GM19463 (cell line): ENCODE results near the gene SVOPL.
"Not testable (repeated sequence)": the region's sequence is repeated elsewhere in the genome, so short reads cannot be mapped to it uniquely, and the experiment has no call there.

ENCODE experiments used
- ATAC-seq: cut with Tn5 transposase; IDR thresholded peaks from one replicate; pipeline ENCODE4 v1.9.1; 2021; ENCODE audit warnings: mild to moderate bottlenecking, moderate library complexity; ENCODE audit not compliant: unreplicated experiment

Gene SVOPL

DNA sequence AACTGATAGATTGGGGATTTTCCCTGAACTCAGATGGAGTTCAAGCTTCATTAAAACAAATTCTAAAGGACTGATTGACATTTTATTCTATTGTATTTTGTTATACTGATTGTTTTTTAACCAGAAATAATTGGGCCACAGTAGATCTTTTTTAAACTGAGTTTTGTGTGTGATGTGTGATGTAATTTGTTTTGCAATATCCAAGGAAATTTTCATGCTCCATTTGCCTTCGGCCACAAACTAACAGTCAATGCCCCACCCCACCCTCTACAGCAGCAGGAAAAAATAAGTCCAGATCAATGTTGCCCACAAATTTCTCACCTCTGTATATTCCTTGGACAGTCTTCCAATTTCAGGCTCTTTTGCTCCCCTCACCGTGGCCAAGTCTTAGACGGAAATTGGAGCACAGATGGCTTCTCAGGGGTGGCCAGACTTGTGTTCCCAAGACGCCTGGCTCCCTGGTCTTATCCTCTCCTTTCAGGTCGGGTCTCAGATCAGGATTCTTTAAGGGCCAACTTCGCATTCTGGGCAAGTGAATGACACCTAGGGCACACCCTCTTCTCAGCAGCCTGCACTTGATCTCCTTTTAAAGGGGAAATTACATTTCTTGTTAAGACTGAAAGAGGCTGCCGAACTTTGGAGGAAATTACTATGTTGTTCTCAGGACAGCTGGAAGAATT lies at the start of gene SVOPL:
TSS of gene SVOPL (minus strand) at position 506 of the 680 bp plus-strand sequence. CDS start 22,317 bp downstream, outside the sequence.
- no peak for ATAC-seq

- ATAC-seq = no peak
These were observed 49.3 kb upstream of the SVOPL start for GRCh38 chr7:138750473-138750872.

- ATAC-seq = no peak
These were observed 48.8 kb upstream of the SVOPL start for GRCh38 chr7:138749960-138750359.

DNA sequence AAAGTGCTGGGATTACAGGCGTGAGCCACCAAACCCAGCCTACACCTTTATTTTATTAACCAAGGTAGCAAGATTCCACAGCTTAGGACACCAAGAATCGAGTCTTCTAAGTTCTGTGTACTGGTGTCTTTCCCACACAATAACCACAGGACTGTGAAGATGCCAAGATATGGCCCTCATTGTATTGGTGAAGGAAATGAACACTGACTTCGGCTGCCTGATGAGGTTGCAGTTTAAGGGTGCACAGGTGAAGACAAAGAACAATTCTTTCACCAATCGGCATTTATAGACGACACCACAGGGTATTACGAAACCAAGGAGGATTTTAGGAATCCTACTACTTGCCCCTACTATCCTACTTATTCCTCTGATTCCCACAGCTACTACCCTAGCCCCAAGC lies 47.5 kb upstream of the SVOPL start:
- no peak for ATAC-seq

GRCh38 chr7:138746073-138746472 lies 44.9 kb upstream of the SVOPL start:
- ATAC-seq = no peak

GRCh38 chr7:138745189-138745588 lies 44.0 kb upstream of the SVOPL start:
- no peak for ATAC-seq

- ATAC-seq = no peak
These were observed 40.2 kb upstream of the SVOPL start for GRCh38 chr7:138741453-138741735.

GRCh38 chr7:138739859-138740258 lies 38.7 kb upstream of the SVOPL start:
- no peak for ATAC-seq

DNA sequence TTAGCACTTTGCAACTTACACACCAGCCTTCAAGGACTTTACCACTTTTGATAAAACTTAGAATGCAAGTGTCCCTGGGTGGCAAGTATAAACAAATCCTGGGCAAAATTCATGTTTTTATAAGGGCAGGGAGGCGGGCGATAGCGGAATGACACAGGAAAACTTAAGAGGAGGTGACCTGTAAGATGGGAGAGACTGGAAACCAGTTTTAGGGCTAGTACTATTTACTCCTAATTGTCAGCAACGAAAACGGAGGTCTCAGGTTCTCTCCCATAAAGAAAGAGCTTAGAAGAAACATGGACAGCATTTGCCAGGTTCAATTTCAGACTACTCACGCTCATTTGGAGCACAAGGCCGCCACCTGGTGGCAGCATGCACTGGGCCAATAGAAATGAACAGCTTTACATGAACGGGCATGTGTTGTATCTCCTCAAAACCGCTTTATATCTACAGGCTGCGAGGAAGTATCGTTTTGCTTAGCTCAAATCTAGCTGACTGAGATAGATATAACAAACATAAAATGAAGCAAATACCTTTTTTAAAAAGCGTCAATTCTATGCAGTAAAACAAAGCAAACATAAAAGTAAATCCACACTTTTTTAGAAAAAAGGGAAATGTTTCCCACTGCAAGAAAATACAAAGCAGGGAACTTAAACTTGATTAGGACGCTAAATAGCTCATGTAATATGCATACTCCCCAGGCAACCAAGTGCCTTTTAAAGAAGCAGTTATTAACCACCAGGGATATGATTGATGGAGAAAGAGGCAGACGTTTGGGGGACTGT lies 37.6 kb upstream of the SVOPL start:
- peak; percentile 90 for ATAC-seq

DNA sequence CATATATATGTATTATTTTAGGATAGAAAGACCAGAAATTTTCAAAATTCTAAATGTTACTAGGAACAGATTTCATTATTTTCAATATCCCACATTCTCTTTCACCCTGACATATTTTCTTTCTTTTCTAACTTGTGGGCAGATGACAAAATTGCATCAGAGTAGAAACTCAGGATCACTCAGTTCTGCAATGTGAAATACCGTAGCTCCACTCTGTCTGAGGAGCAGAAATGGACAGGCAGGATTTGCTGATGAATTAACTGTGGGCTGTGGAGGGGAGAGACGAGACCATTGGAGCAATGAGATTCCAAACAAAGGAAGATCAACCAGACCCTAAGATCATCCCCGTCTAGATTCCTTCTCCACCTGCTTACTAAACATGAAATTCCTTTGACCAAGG lies 37.0 kb upstream of the SVOPL start:
- no peak for ATAC-seq

- no peak for ATAC-seq
These were observed 34.2 kb upstream of the SVOPL start for GRCh38 chr7:138735399-138735798.

GRCh38 chr7:138731733-138732132 lies 30.6 kb upstream of the SVOPL start:
- ATAC-seq = not testable (repeated sequence)

GRCh38 chr7:138729444-138729843 lies 28.3 kb upstream of the SVOPL start:
- no peak for ATAC-seq

GRCh38 chr7:138727336-138728099 lies 26.4 kb upstream of the SVOPL start:
- no peak for ATAC-seq

GRCh38 chr7:138726288-138726687 lies 25.1 kb upstream of the SVOPL start:
- no peak for ATAC-seq

DNA sequence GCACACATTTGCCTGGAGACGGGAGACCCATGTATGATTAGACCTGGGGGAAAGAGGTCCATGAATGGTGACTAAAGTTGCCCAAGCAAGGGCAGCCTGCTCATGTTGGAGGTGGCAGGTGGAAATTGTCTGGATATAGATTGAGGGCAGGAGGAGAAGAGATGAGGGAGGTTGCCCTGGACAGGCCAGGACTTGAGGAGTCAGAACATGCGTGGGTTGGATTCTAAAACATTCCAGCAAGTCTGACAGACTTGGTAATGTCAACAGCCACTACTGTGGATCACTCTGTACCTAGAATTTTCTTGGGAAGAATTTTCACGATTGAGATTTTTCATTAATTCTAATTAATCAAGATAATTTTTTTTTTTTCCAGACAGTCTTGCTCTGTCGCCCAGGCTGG lies 19.1 kb upstream of the SVOPL start:
- no peak for ATAC-seq

DNA sequence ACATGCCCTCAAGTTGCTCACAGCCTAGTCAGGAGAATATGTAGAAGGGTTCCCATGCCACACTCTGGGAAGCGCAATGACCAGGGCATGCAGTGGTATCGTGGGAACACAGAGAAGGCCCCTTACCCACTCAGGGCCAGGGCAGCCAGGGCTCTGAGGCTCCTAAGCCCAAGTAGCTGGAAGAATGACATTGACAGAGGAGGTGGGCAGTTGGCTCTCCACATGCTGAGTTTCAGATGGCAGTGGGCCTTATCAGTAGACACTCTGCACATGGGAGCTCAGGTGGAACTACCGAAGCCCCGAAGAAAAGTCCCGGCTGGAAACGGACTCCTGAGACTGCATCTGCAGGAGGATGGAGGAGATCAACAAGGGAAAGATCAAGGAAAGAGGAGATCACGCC lies 15.7 kb upstream of the SVOPL start:
- ATAC-seq = no peak

- ATAC-seq = no peak
These were observed 12.0 kb upstream of the SVOPL start for GRCh38 chr7:138713191-138713590.

DNA sequence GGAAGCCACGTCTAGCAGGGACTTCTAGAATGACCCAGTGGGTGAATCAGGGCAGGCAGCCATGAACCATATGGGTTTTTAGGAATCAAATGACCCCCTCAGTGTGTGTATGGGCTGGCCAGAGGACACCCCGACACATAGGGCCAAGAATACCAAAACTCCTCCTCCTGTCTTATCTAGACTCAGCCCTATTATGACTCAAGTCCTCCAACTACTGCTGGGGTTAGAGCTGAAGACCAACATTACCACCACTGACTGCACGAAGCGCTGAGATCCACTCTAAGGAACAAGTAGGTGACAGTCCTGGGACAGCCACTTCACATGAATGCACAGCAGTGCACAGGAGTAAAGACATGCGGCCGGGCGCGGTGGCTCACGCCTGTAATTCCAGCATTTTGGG lies 11.5 kb upstream of the SVOPL start:
- ATAC-seq = no peak

DNA sequence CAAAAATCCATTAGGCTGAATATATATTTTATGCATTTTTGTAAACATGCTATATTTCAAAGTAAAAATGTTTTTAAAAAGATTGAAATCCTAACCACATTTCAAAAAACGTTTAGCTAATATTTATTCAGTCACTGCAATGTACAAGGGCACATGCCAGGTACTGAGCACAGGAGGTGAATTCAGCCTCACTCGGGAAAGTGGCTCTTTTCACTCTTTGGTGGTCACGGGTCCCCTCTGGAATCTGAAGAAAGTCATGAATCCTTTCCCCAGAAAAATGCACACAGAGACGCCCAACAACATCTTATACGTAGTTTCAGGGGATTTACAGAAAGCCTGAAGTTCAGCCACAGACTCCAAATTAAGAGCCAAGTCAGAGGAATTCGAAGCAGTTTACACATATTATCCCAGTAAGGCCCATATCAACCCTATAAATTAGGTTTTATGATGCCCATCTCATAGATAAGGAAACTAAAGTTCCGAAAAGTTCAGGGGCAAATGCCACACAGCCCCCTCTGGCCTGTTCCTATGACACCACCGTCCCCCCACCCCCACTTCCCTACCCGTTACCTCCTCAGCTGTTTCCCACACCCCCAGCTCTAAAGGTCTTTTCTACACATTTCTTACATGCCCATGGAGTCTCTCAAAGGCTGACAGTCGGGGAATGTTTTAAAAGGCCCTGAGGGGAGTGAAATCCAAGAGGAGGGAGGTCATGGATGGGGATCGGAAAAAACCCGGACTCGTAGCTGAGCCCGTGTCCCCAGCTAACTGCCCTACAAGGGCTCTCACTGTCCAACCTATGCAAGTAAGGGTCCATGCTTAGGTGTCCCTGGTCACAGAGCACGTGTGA lies 9.6 kb upstream of the SVOPL start:
- no peak for ATAC-seq

GRCh38 chr7:138705167-138705566 lies 4.0 kb upstream of the SVOPL start:
- ATAC-seq = no peak
